NCI-H2171 (cell line): ENCODE results near the gene GFY.
A peak's percentile ranks its signal among the peaks of the same experiment; 100 is the strongest.

Experiments used
- DNase-seq: peaks from one replicate; lab custom pipeline; 2025; lab: John Stamatoyannopoulos, UW

GFY gene

GRCh38 chr19:49428547-49429451 lies 3.6 kb downstream of the GFY start:
- DNase-seq: no peak

- no peak for DNase-seq
Observed at GRCh38 chr19:49430172-49430677, 5.0 kb downstream of the GFY start.

- no peak for DNase-seq
Observed at GRCh38 chr19:49430678-49431329, 5.6 kb downstream of the GFY start.

GRCh38 chr19:49431330-49431749 lies 6.2 kb downstream of the GFY start:
- DNase-seq: no peak

GRCh38 chr19:49432141-49433073 lies 7.2 kb downstream of the GFY start:
- no peak for DNase-seq

- no peak for DNase-seq
Observed at GRCh38 chr19:49433240-49433901, 8.2 kb downstream of the GFY start.

- DNase-seq: no peak
Observed at GRCh38 chr19:49434907-49435583, 9.9 kb downstream of the GFY start.

- no peak for DNase-seq
Observed at GRCh38 chr19:49435670-49436069, 10.5 kb downstream of the GFY start.

- DNase-seq: no peak
Observed at GRCh38 chr19:49436381-49437017, 11.3 kb downstream of the GFY start.

- DNase-seq: peak; percentile 23
Observed at GRCh38 chr19:49437231-49437630, 12.0 kb downstream of the GFY start.

GRCh38 chr19:49438261-49438660 lies 13.1 kb downstream of the GFY start:
- peak; percentile 36 for DNase-seq

GRCh38 chr19:49439836-49440235 lies 14.6 kb downstream of the GFY start:
- DNase-seq: no peak

- DNase-seq: no peak
Observed at GRCh38 chr19:49440439-49441209, 15.4 kb downstream of the GFY start.

GRCh38 chr19:49441210-49441959 lies 16.2 kb downstream of the GFY start, which contains the start of gene SLC17A7:
TSS of gene SLC17A7 (minus strand) at chr19:49441527. CDS start at chr19:49441379, 148 bp downstream.
- DNase-seq: peak; percentile 75

- DNase-seq: no peak
Observed at GRCh38 chr19:49441960-49442350, 16.8 kb downstream of the GFY start.

- peak; percentile 73 for DNase-seq
Observed at GRCh38 chr19:49442354-49442753, 17.2 kb downstream of the GFY start.

- peak; percentile 98 for DNase-seq
Observed at GRCh38 chr19:49442771-49443365, 17.7 kb downstream of the GFY start.

GRCh38 chr19:49443366-49444099 lies 18.3 kb downstream of the GFY start:
- DNase-seq: peak; percentile 99
